Sigmoid colon (tissue), 7 donors: ENCODE measurements around the gene ATF4. TPM values are rescaled to one million over a fixed set of nuclear protein-coding genes. Genes with fewer than 3 reads are reported as not detected.

Source experiments
- DNase-seq: peaks from one replicate; pipeline ENCODE4 v3.0.0-alpha.2; 2019
- H3K27ac ChIP-seq, 4 donors: fragments of 200-600 bp; sonication (generic); one replicate each; pipeline ENCODE4 v1.5.1; 2016 to 2019; ENCODE audit warnings: mild to moderate bottlenecking in 1 of 4
- H3K27me3 ChIP-seq, 3 donors: fragments of 200-600 bp; sonication (generic); one replicate each; pipeline ENCODE4 v1.5.1; 2019; ENCODE audit warnings: mild to moderate bottlenecking in 1 of 3
- H3K36me3 ChIP-seq, 4 donors: fragments of 200-600 bp; sonication (generic); one replicate each; pipeline ENCODE4 v1.5.1; 2016 to 2019
- H3K4me1 ChIP-seq, 4 donors: fragments of 200-600 bp; sonication (generic); one replicate each; pipeline ENCODE4 v1.5.1; 2017 to 2019
- H3K4me3 ChIP-seq, 4 donors: fragments of 200-600 bp; sonication (generic); one replicate each; pipeline ENCODE4 v1.5.1; 2017 to 2019; ENCODE audit warnings: mild to moderate bottlenecking in 2 of 4, moderate library complexity in 1 of 4
- H3K9me3 ChIP-seq, 4 donors: fragments of 200-600 bp in 3 of 4; sonication (generic) in 3 of 4; one replicate each; pipeline versions ENCODE4 v1.5.1 to v1.6.1; 2013 to 2019
- CTCF ChIP-seq, 4 experiments: fragments of 450-650 bp in 3 of 4; fragments of 200-600 bp in 1 of 4; IDR thresholded peaks; one replicate each; pipeline ENCODE4 v1.5.1; 2016 to 2019; ENCODE audit warnings: antibody characterized with exemption in 4 of 4, mild to moderate bottlenecking in 3 of 4, moderate library complexity in 2 of 4
- EP300 ChIP-seq, 4 donors: sonication (generic); formaldehyde crosslinking; IDR thresholded peaks; one replicate each; pipeline ENCODE4 v1.6.1; 2017; ENCODE audit warnings: antibody characterized with exemption in 4 of 4
- POLR2A ChIP-seq, 2 donors: fragments of 450-650 bp; IDR thresholded peaks; one replicate each; pipeline ENCODE4 v1.6.1; 2016; ENCODE audit warnings: antibody characterized with exemption in 2 of 2, mild to moderate bottlenecking in 2 of 2, moderate library complexity in 2 of 2
- POLR2AphosphoS5 ChIP-seq, 4 donors: sonication (generic); formaldehyde crosslinking; IDR thresholded peaks; one replicate each; pipeline ENCODE4 v1.6.1; 2017; ENCODE audit warnings: antibody characterized with exemption in 4 of 4
- WGBS, 2 donors: extraction: QIAGEN DNeasy Blood & Tissue Kit; methylation state at CpG; one replicate each; pipeline ENCODE4 v1.1.7; 2013; 5-methylcytosine and 5-hydroxymethylcytosine counted together
- intact Hi-C: fragments of 100-400 bp; cut with DNase I; formaldehyde crosslinking; loops from one replicate; pipeline ENCODE4 v1.15.1; 2023
- polyA plus RNA-seq, 3 donors: library from polyadenylated mRNA; stranded (reverse); fragments of 200-250 nt; gene quantifications; one replicate each; pipeline ENCODE4 v1.2.3, GENCODE V29; 2013
- total RNA-seq, 4 donors: library from RNA; depleted of rRNA; stranded (reverse); fragments of >200 nt; gene quantifications; one replicate each; pipeline ENCODE4 v1.1.0, GENCODE V29; 2016
- donor health status: healthy with polysubstance abuse.
- donor health status: Bipolar disorder and iron deficiency.
- donor health status: healthy.

ATF4 gene
- total and polyA plus RNA-seq, 7 donors, result 423 to 651 (median 483) TPM

- Histone ChIP-seq H3K9me3 (no peaks in the 10 kb centered on the region), H3K4me3 (no peak overlapping the region), H3K27ac (no peak overlapping the region), H3K4me1 (peaks cover 0 to 20% (median 10%) of the 10 kb centered on the region in 4 donors), H3K36me3 (peaks cover 23 to 96% (median 58%) of the 10 kb centered on the region in 4 donors), H3K27me3 (no peaks in the 10 kb centered on the region)
- TF ChIP-seq POLR2AphosphoS5 (IDR thresholded peaks at IDR 0.05), result no peak
- no peak for TF ChIP-seq EP300 (IDR thresholded peaks at IDR 0.05)
- TF ChIP-seq CTCF (IDR thresholded peaks at IDR 0.05), result no peak
- no peak for TF ChIP-seq POLR2A (IDR thresholded peaks at IDR 0.05)
- DNase-seq, result no peak
- 79% methylated on average over 4 of the region's 4 CpGs for WGBS, 2 donors
- intact Hi-C loops, result no loop called here
These were observed 12.0 kb upstream of the ATF4 start for GRCh38 chr22:39508393-39508792.

GRCh38 chr22:39510529-39511149 is 9.7 kb upstream of the ATF4 start:
- intact Hi-C loops, result no loop called here
- Histone ChIP-seq H3K4me1 (peaks cover 0 to 1% (median 0%) of the 10 kb centered on the region in 4 donors), H3K9me3 (no peaks in the 10 kb centered on the region), H3K36me3 (peaks cover 27 to 100% (median 55%) of the 10 kb centered on the region in 4 donors), H3K27me3 (no peaks in the 10 kb centered on the region), H3K27ac (no peak overlapping the region), H3K4me3 (no peak overlapping the region)
- no peak for DNase-seq
- 92 to 97% methylated on average over 4 of the region's 4 CpGs for WGBS, 2 donors
- TF ChIP-seq POLR2AphosphoS5 (IDR thresholded peaks at IDR 0.05) (no peak), CTCF (IDR thresholded peaks at IDR 0.05) (no peak), EP300 (IDR thresholded peaks at IDR 0.05) (no peak), POLR2A (IDR thresholded peaks at IDR 0.05) (no peak)

GRCh38 chr22:39511226-39511625 is 9.1 kb upstream of the ATF4 start:
- Histone ChIP-seq H3K27me3 (no peaks in the 10 kb centered on the region), H3K36me3 (peaks cover 22 to 96% (median 49%) of the 10 kb centered on the region in 4 donors), H3K4me3 (no peak overlapping the region), H3K27ac (no peak overlapping the region), H3K4me1 (no peaks in the 10 kb centered on the region), H3K9me3 (no peaks in the 10 kb centered on the region)
- 95 to 96% methylated on average over 13 of the region's 13 CpGs for WGBS, 2 donors
- intact Hi-C loops, result no loop called here
- DNase-seq, result no peak
- TF ChIP-seq POLR2A (IDR thresholded peaks at IDR 0.05), result no peak
- no peak for TF ChIP-seq POLR2AphosphoS5 (IDR thresholded peaks at IDR 0.05)
- no peak for TF ChIP-seq EP300 (IDR thresholded peaks at IDR 0.05)
- no peak for TF ChIP-seq CTCF (IDR thresholded peaks at IDR 0.05)

- H3K9me3 ChIP-seq, result no peaks in the 10 kb centered on the region
- H3K27me3 ChIP-seq, result no peaks in the 10 kb centered on the region
- WGBS, 2 donors, result 93 to 94% methylated on average over 10 of the region's 10 CpGs
- intact Hi-C loops, result no loop called here
- TF ChIP-seq EP300 (IDR thresholded peaks at IDR 0.05), result no peak
- TF ChIP-seq POLR2A (IDR thresholded peaks at IDR 0.05), result no peak
- no peak for TF ChIP-seq POLR2AphosphoS5 (IDR thresholded peaks at IDR 0.05)
- TF ChIP-seq CTCF (IDR thresholded peaks at IDR 0.05), result no peak
- DNase-seq, result peak; percentile 56
- H3K36me3 ChIP-seq, result peaks cover 22 to 92% (median 48%) of the 10 kb centered on the region in 4 donors
- H3K4me1 ChIP-seq, result no peaks in the 10 kb centered on the region
- H3K4me3 ChIP-seq, result no peak overlapping the region
- no peak overlapping the region for H3K27ac ChIP-seq
These were observed 8.3 kb upstream of the ATF4 start for GRCh38 chr22:39512026-39512425.

- Histone ChIP-seq H3K36me3 (peaks cover 22 to 81% (median 40%) of the 10 kb centered on the region in 4 donors), H3K4me3 (no peak overlapping the region), H3K4me1 (peaks cover 0 to 9% (median 7%) of the 10 kb centered on the region in 4 donors), H3K27me3 (no peaks in the 10 kb centered on the region), H3K9me3 (no peaks in the 10 kb centered on the region), H3K27ac (no peak overlapping the region)
- DNase-seq, result no peak
- TF ChIP-seq POLR2AphosphoS5 (IDR thresholded peaks at IDR 0.05) (no peak), EP300 (IDR thresholded peaks at IDR 0.05) (no peak), POLR2A (IDR thresholded peaks at IDR 0.05) (no peak), CTCF (IDR thresholded peaks at IDR 0.05) (no peak)
- WGBS, 2 donors, result 89 to 93% methylated on average over 18 of the region's 18 CpGs
- intact Hi-C loops, result no loop called here
These were observed 6.6 kb upstream of the ATF4 start for GRCh38 chr22:39513791-39514190.
